Heart right ventricle (tissue), 16 donors: Measurements from ENCODE around the gene CSNK2B. TPM values are rescaled to one million over a fixed set of nuclear protein-coding genes. Genes with fewer than 3 reads are reported as not detected.

Experiments used
- ATAC-seq, 8 donors: fragments of 200-7000 bp; cut with Tn5 transposase; one replicate each; pipeline ENCODE4 v1.9.1; 2020; ENCODE audit warnings: mild to moderate bottlenecking in 8 of 8, moderate library complexity in 8 of 8, moderate number of reproducible peaks in 1 of 8
- DNase-seq, 2 donors: peaks; one replicate each; pipeline ENCODE4 v3.0.0-alpha.2; 2020
- H3K27ac ChIP-seq, 10 donors: fragments of 200-600 bp; sonication (generic) in 2 of 10; one replicate each; pipeline versions ENCODE4 v1.5.0 to v1.8.0; 2020 to 2022; ENCODE audit warnings: mild to moderate bottlenecking in 3 of 10
- H3K27me3 ChIP-seq, 7 donors: fragments of 200-600 bp; one replicate each; pipeline ENCODE4 v1.8.0; 2021 to 2022; ENCODE audit warnings: mild to moderate bottlenecking in 2 of 7
- H3K36me3 ChIP-seq, 9 donors: fragments of 200-600 bp; sonication (generic) in 1 of 9; one replicate each; pipeline versions ENCODE4 v1.5.0 to v1.8.0; 2020 to 2022; ENCODE audit warnings: mild to moderate bottlenecking in 2 of 9
- H3K4me1 ChIP-seq, 9 donors: fragments of 200-600 bp; sonication (generic) in 1 of 9; one replicate each; pipeline versions ENCODE4 v1.5.0 to v1.8.0; 2020 to 2022; ENCODE audit warnings: mild to moderate bottlenecking in 4 of 9
- H3K4me3 ChIP-seq, 10 donors: fragments of 200-600 bp; sonication (generic) in 2 of 10; one replicate each; pipeline versions ENCODE4 v1.5.0 to v1.8.0; 2020 to 2022; ENCODE audit warnings: mild to moderate bottlenecking in 7 of 10, moderate library complexity in 2 of 10
- H3K9me3 ChIP-seq, 11 donors: fragments of 200-600 bp in 10 of 11; sonication (generic) in 2 of 11; one replicate each; pipeline versions ENCODE4 v1.5.0 to v1.8.0; 2013 to 2022; ENCODE audit warnings: mild to moderate bottlenecking in 2 of 11, control low read depth in 1 of 11, moderate library complexity in 1 of 11
- WGBS, 2 donors: extraction: QIAGEN DNeasy Blood & Tissue Kit; methylation state at CpG; one replicate each; pipeline ENCODE4 v1.1.7; 2013; ENCODE audit warnings: inconsistent platforms in 1 of 2; 5-methylcytosine and 5-hydroxymethylcytosine counted together
- intact Hi-C, 10 donors: fragments of 100-400 bp; cut with DNase I; formaldehyde crosslinking; loops; one replicate each; pipeline versions ENCODE4 v1.11.1 to v1.14.2; 2022
- polyA plus RNA-seq, 2 donors: library from polyadenylated mRNA; stranded (reverse); fragments of 200-250 nt; gene quantifications; one replicate each; pipeline ENCODE4 v1.2.3, GENCODE V29; 2013
- total RNA-seq, 10 donors: library from RNA; stranded (reverse); fragmentation: NEBNext Ultra II Directional in 3 of 10; extraction: Animal tissue kit (Norgen Biotek cat#: 25700) in 3 of 10; gene quantifications; one replicate each; pipeline versions ENCODE4 v1.2.1 to v1.2.4, GENCODE V29; 2021 to 2023
- TF ChIP-seq, protein P1 (sequence below), 9 donors: fragments of 200-600 bp; sonication (generic) in 2 of 9; IDR thresholded peaks; one replicate each; pipeline versions ENCODE4 v1.5.0 to v1.8.0; 2021 to 2022; ENCODE audit warnings: antibody characterized with exemption in 9 of 9, mild to moderate bottlenecking in 5 of 9, moderate library complexity in 1 of 9
- donor health status: Arrhythmogenic right ventricular cardiomyopathy.
- donor health status: ischemic (EF 13 %, LVEDD 7.1; RV severe dilation, severe dysfunction).
- donor health status: healthy with polysubstance abuse.
- donor health status: DM: no; HTN: yes; CAD: no.
- donor health status: DM: no; HTN: no; CAD: no.
- donor health status: ischemic (EF 25% LVEDD 6.9; RV normal size, moderate dysfunction).
- donor health status: ischemic (EF 25% LVEDD 5.7; RV mildly dilated, moderate dysfunction).
- donor health status: healthy.
- donor health status: DM: yes; HTN: yes; CAD: no.
- donor health status: Ischemic cardiomyopathy.
- donor health status: ischemic (EF 35%, LVEDD 5.7; RV mildly dilated, moderate dysfunction).
- donor health status: nonischemic (EF 11% LVEDD 7.7; RV severe dilation, severe dysfunction).
- donor health status: DM: yes; HTN: yes; CAD: no.
- donor health status: PGD.
- donor health status: ischemic (EF 29% LVEDD 5.4; RV normal size, mild dysfunction).
- donor health status: nonischemic (EF 23%, LVEDD 6.1; RV moderate dilation, normal function).

The CSNK2B gene
- total and polyA plus RNA-seq, 12 donors: 101 to 199 (median 115) TPM

DNA sequence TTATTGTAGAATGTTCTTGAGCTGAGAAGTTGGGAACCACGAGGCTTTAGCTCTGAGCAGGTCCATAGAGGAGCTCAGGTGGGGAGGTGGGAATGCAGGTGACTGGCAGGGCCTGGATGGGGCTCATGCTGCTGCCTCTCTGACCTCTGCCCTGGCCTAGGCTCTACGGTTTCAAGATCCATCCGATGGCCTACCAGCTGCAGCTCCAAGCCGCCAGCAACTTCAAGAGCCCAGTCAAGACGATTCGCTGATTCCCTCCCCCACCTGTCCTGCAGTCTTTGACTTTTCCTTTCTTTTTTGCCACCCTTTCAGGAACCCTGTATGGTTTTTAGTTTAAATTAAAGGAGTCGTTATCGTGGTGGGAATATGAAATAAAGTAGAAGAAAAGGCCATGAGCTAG is 3.8 kb downstream of the CSNK2B start, which contains the start of gene LY6G5B:
Gene LY6G5B (plus strand): TSS at position 301 of the 400 bp plus-strand sequence. CDS start 975 bp downstream, outside the sequence.
- Histone ChIP-seq H3K4me3 (no peak within 1 kb of the TSS), H3K27ac (no peak within 1 kb of the TSS), H3K9me3 (no peaks in the 10 kb centered on the region), H3K27me3 (no peaks in the 10 kb centered on the region), H3K36me3 (peaks cover 0 to 76% (median 53%) of the 10 kb centered on the region in 9 donors), H3K4me1 (peaks cover 0 to 26% (median 14%) of the 10 kb centered on the region in 9 donors)
- DNase-seq (no peak), ATAC-seq (no peak)
- TF ChIP-seq, protein P1, sequence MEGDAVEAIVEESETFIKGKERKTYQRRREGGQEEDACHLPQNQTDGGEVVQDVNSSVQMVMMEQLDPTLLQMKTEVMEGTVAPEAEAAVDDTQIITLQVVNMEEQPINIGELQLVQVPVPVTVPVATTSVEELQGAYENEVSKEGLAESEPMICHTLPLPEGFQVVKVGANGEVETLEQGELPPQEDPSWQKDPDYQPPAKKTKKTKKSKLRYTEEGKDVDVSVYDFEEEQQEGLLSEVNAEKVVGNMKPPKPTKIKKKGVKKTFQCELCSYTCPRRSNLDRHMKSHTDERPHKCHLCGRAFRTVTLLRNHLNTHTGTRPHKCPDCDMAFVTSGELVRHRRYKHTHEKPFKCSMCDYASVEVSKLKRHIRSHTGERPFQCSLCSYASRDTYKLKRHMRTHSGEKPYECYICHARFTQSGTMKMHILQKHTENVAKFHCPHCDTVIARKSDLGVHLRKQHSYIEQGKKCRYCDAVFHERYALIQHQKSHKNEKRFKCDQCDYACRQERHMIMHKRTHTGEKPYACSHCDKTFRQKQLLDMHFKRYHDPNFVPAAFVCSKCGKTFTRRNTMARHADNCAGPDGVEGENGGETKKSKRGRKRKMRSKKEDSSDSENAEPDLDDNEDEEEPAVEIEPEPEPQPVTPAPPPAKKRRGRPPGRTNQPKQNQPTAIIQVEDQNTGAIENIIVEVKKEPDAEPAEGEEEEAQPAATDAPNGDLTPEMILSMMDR (IDR thresholded peaks at IDR 0.05): no peak
- 83 to 85% methylated on average over 8 of the region's 8 CpGs for WGBS, 2 donors
- intact Hi-C loops: loop anchor here in 3 of 10 donors (5.0 to 10.0 kb wide), 5 partner anchors 127 to 1745 kb away; partner anchors contain the start of genes CFB (in 1 of the 3), CUTA (in 1 of the 3), DDX39B (in 1 of the 3) and PHF1 (in 1 of the 3)

DNA sequence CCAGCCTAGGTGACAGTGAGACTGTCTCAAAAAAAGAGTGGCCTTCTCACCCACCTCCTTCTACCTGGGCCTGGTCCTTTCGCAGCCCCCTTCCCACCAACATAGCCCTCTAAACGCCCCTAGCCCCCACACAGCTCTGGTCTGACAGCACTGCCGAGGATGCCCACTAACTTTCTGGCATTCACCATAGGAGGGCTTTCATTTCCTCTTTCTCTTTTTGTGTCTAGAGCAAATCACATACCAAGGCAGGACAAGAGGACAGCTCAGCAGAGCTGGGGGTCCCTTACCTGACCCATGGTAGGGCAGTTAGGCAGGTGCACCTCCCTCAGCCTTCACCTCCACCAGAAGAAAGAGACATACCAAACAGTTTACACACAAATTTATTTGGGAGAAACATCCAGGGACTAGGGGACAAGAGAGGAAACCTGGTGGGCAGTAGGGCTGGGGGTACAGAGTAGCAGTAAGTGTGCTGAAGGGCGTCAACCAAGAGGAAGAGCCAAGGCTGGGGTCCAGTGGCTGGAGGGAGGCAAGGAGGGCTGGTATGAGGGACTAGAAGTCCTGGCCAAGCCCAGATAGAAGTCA is 10.5 kb downstream of the CSNK2B start:
- TF ChIP-seq, protein P1 (IDR thresholded peaks at IDR 0.05): no peak
- WGBS, 2 donors: 79 to 86% methylated on average over 4 of the region's 4 CpGs
- peaks cover 0 to 42% (median 10%) of the 10 kb centered on the region in 9 donors for H3K36me3 ChIP-seq
- DNase-seq (no peak), ATAC-seq (no peak)
- intact Hi-C loops: loop anchor here in 3 of 10 donors (5.0 to 10.0 kb wide), 3 partner anchors 161 to 276 kb away; partner anchors contain the start of gene CFB (in 1 of the 3)
- H3K9me3 ChIP-seq: no peaks in the 10 kb centered on the region
- peaks cover 5 to 14% (median 12%) of the 10 kb centered on the region in 9 donors for H3K4me1 ChIP-seq
- no peak overlapping the region for H3K27ac ChIP-seq
- no peak overlapping the region for H3K4me3 ChIP-seq
- no peaks in the 10 kb centered on the region for H3K27me3 ChIP-seq

DNA sequence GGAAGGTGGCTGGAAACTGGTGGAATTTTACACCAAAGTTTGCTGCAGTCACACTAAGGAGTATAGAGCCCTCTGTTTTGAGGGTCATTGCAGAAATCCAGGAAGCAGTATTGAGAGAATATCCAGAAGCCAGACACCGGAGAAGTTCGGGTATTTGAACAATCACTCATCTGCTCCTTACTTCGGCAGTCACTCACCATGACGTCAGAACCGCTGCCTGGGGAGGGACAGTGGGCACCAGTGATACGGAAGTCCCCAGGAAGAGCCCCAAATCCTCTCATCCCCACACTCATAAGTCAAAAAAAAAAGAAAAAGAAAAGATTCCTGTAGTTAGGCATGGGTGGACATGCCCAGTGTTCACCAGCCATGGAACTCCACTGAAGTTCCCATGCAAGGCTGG is 11.0 kb downstream of the CSNK2B start:
- no peaks in the 10 kb centered on the region for H3K27me3 ChIP-seq
- ATAC-seq (no peak), DNase-seq (no peak)
- H3K4me1 ChIP-seq: peaks cover 5 to 18% (median 15%) of the 10 kb centered on the region in 9 donors
- H3K9me3 ChIP-seq: no peaks in the 10 kb centered on the region
- no peak overlapping the region for H3K27ac ChIP-seq
- TF ChIP-seq, protein P1 (IDR thresholded peaks at IDR 0.05): no peak
- no peak overlapping the region for H3K4me3 ChIP-seq
- H3K36me3 ChIP-seq: peaks cover 0 to 37% (median 5%) of the 10 kb centered on the region in 9 donors
- whole genome bisulfite sequencing, 2 donors: 65 to 69% methylated on average over 6 of the region's 6 CpGs
- intact Hi-C loops: loop anchor here in 3 of 10 donors (5.0 to 10.0 kb wide), 3 partner anchors 160 to 275 kb away; partner anchors contain the start of gene CFB (in 1 of the 3)

DNA sequence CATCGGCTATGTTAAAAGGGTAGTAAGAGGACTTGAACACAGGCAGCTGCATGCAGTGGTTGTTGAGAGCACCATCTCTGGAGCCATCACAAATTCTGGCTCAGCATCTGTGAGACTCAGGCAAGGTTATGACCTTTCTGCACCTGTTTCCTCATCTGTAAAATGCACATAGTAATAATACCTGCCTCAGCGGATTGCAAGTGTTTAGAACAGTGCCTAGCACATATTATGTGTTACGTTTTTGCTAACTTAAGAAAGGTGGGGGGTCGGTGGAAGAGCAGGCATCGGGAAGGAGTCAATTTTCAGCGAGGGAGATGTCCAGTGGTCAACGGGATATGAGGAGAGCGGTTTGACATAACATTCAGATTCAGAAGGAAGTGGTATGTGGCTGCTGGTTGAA is 12.1 kb downstream of the CSNK2B start:
- H3K9me3 ChIP-seq: no peaks in the 10 kb centered on the region
- intact Hi-C loops: loop anchor here in 3 of 10 donors (5.0 to 10.0 kb wide), 3 partner anchors 159 to 274 kb away; partner anchors contain the start of gene CFB (in 1 of the 3)
- WGBS, 2 donors: 78% methylated on average over 8 of the region's 8 CpGs
- H3K4me3 ChIP-seq: no peak overlapping the region
- no peak for ATAC-seq
- no peaks in the 10 kb centered on the region for H3K27me3 ChIP-seq
- peaks cover 0 to 27% (median 4%) of the 10 kb centered on the region in 9 donors for H3K36me3 ChIP-seq
- H3K4me1 ChIP-seq: peaks cover 5 to 22% (median 17%) of the 10 kb centered on the region in 9 donors
- no peak for DNase-seq
- TF ChIP-seq, protein P1 (IDR thresholded peaks at IDR 0.05): no peak
- H3K27ac ChIP-seq: no peak overlapping the region
